HCT116 (cell line): Measurements from ENCODE around the gene CFAP46.

Source experiments
- CEBPB ChIP-seq: IDR thresholded peaks from 2 replicates; pipeline ENCODE4 v1.6.1; 2012; ENCODE audit warnings: low read depth
- EGR1 ChIP-seq: IDR thresholded peaks from 2 replicates; pipeline ENCODE4 v1.6.1; 2012; ENCODE audit warnings: low read depth
- EZH2 ChIP-seq: fragments of 200-600 bp; sonication (generic); IDR thresholded peaks from 2 replicates; pipeline ENCODE4 v1.6.1; 2017; ENCODE audit warnings: antibody characterized with exemption, mixed run types
- EZH2phosphoT487 ChIP-seq: fragments of 200-600 bp; IDR thresholded peaks from 2 replicates; pipeline ENCODE4 v1.6.1; 2018; ENCODE audit warnings: antibody characterized with exemption, borderline replicate concordance
- JUND ChIP-seq: IDR thresholded peaks from 2 replicates; pipeline ENCODE4 v1.6.1; 2012
- POLR2A ChIP-seq: IDR thresholded peaks from 2 replicates; pipeline ENCODE4 v1.7.0; 2011; ENCODE audit warnings: borderline replicate concordance; ENCODE audit not compliant: insufficient read depth, insufficient read length; ENCODE audit errors: extremely low read depth
- SP1 ChIP-seq: IDR thresholded peaks from 2 replicates; pipeline ENCODE4 v1.6.1; 2012; ENCODE audit warnings: low read depth
- TF ChIP-seq, protein P1 (sequence below), 3 experiments: fragments of 200-600 bp in 1 of 3; sonication (generic) in 1 of 3; IDR thresholded peaks in 2 of 3; conservative IDR thresholded peaks in 1 of 3; 2 replicates each; pipeline ENCODE4 v1.5.1; 2012 to 2017; ENCODE audit warnings: low read depth in 2 of 3, low read length in 2 of 3, antibody characterized with exemption in 1 of 3, borderline replicate concordance in 1 of 3, control low read depth in 1 of 3, mild to moderate bottlenecking in 1 of 3, mixed read lengths in 1 of 3, mixed run types in 1 of 3, moderate library complexity in 1 of 3; ENCODE audit not compliant: insufficient read depth in 1 of 3
- TF ChIP-seq, protein P2 (sequence below): IDR thresholded peaks from 2 replicates; pipeline ENCODE4 v1.6.1; 2012
- TF ChIP-seq, protein P3 (sequence below): IDR thresholded peaks from 2 replicates; pipeline ENCODE4 v1.6.1; 2012; ENCODE audit warnings: low read depth

DNA sequence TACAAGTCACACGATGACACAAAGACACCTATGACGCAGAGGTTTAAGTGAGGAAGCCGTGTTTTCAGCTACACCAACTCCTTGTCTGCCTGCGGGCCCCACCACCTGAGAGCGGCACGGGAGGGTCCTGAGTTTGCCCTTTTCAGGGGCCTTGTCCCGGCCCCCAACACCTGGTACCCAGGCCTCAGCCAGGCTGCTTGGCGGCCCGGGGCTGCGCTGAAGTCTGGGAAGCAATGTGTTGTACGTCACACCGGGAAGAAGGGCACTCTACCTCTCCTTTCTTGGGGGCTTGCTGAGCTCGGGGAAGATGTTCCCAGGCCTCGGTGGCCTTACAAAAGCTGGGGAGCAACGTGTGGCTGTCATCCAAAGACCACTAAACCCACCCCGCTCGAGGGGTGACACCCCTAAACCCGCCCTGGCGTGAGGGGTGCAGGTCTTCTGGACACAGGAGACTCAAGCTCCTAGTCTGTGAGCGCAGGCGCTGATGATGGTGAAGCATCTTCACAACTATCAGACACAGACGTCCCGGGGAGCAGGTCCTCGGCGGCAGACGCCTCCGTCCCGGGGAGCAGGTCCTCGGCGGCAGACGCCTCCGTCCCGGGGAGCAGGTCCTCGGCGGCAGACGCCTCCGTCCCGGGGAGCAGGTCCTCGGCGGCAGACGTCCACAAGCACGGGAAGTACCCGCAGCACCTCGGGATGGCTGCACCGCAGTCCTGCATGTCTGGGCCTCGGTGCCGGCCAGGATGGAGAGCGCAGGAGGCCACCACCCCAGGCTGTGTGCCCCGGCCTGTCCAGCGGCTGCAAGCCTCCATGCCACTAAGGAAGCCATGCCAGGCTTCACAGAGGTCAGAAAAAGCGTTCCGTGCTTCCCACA, 15.4 kb downstream of the CFAP46 start:
- TF ChIP-seq EZH2: no peak
- TF ChIP-seq, protein P1, sequence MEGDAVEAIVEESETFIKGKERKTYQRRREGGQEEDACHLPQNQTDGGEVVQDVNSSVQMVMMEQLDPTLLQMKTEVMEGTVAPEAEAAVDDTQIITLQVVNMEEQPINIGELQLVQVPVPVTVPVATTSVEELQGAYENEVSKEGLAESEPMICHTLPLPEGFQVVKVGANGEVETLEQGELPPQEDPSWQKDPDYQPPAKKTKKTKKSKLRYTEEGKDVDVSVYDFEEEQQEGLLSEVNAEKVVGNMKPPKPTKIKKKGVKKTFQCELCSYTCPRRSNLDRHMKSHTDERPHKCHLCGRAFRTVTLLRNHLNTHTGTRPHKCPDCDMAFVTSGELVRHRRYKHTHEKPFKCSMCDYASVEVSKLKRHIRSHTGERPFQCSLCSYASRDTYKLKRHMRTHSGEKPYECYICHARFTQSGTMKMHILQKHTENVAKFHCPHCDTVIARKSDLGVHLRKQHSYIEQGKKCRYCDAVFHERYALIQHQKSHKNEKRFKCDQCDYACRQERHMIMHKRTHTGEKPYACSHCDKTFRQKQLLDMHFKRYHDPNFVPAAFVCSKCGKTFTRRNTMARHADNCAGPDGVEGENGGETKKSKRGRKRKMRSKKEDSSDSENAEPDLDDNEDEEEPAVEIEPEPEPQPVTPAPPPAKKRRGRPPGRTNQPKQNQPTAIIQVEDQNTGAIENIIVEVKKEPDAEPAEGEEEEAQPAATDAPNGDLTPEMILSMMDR (IDR thresholded peaks at IDR 0.05 in 2 of 3, conservative IDR thresholded peaks at IDR 0.05 in 1 of 3; ENCODE audit: borderline replicate concordance in 1 of 3, insufficient read depth in 1 of 3, low read depth in 2 of 3, low read length in 2 of 3): no peak
- TF ChIP-seq POLR2A: no peak
- no peak for TF ChIP-seq EGR1
- TF ChIP-seq EZH2phosphoT487: no peak
- TF ChIP-seq, protein P2, sequence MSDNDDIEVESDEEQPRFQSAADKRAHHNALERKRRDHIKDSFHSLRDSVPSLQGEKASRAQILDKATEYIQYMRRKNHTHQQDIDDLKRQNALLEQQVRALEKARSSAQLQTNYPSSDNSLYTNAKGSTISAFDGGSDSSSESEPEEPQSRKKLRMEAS: no peak
- no peak for TF ChIP-seq JUND
- TF ChIP-seq, protein P3, sequence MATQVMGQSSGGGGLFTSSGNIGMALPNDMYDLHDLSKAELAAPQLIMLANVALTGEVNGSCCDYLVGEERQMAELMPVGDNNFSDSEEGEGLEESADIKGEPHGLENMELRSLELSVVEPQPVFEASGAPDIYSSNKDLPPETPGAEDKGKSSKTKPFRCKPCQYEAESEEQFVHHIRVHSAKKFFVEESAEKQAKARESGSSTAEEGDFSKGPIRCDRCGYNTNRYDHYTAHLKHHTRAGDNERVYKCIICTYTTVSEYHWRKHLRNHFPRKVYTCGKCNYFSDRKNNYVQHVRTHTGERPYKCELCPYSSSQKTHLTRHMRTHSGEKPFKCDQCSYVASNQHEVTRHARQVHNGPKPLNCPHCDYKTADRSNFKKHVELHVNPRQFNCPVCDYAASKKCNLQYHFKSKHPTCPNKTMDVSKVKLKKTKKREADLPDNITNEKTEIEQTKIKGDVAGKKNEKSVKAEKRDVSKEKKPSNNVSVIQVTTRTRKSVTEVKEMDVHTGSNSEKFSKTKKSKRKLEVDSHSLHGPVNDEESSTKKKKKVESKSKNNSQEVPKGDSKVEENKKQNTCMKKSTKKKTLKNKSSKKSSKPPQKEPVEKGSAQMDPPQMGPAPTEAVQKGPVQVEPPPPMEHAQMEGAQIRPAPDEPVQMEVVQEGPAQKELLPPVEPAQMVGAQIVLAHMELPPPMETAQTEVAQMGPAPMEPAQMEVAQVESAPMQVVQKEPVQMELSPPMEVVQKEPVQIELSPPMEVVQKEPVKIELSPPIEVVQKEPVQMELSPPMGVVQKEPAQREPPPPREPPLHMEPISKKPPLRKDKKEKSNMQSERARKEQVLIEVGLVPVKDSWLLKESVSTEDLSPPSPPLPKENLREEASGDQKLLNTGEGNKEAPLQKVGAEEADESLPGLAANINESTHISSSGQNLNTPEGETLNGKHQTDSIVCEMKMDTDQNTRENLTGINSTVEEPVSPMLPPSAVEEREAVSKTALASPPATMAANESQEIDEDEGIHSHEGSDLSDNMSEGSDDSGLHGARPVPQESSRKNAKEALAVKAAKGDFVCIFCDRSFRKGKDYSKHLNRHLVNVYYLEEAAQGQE: no peak
- no peak for TF ChIP-seq SP1
- TF ChIP-seq CEBPB: no peak
